TTC549 (cell line): ENCODE results near the gene PPP1R37.
"Not testable (repeated sequence)": the region's sequence is repeated elsewhere in the genome, so short reads cannot be mapped to it uniquely, and the experiment has no call there.

Source experiments
- FAIRE-seq: peaks from 2 replicates; lab custom pipeline; 2012; peaks lifted over from hg19 to GRCh38; lab: Jason Lieb, UNC

The PPP1R37 gene

GRCh38 chr19:45115809-45116615 lies 23.0 kb downstream of the PPP1R37 start:
- FAIRE-seq: no peak

- no peak for FAIRE-seq
Observed at GRCh38 chr19:45117167-45117594, 24.2 kb downstream of the PPP1R37 start.

- FAIRE-seq: no peak
Observed at GRCh38 chr19:45117671-45118070, 24.7 kb downstream of the PPP1R37 start.

GRCh38 chr19:45118106-45118505 lies 25.1 kb downstream of the PPP1R37 start:
- no peak for FAIRE-seq

- FAIRE-seq: not testable (repeated sequence)
Observed at GRCh38 chr19:45118591-45119355, 25.8 kb downstream of the PPP1R37 start.

- FAIRE-seq: no peak
Observed at GRCh38 chr19:45119582-45119981, 26.6 kb downstream of the PPP1R37 start.

- FAIRE-seq: no peak
Observed at GRCh38 chr19:45121827-45122345, 28.9 kb downstream of the PPP1R37 start.

GRCh38 chr19:45122832-45123231 lies 29.9 kb downstream of the PPP1R37 start:
- no peak for FAIRE-seq

- FAIRE-seq: no peak
Observed at GRCh38 chr19:45123440-45123850, 30.5 kb downstream of the PPP1R37 start.

- FAIRE-seq: no peak
Observed at GRCh38 chr19:45124021-45124420, 31.0 kb downstream of the PPP1R37 start.

- no peak for FAIRE-seq
Observed at GRCh38 chr19:45125360-45125759, 32.4 kb downstream of the PPP1R37 start.

- FAIRE-seq: no peak
Observed at GRCh38 chr19:45125975-45126493, 33.1 kb downstream of the PPP1R37 start.

- no peak for FAIRE-seq
Observed at GRCh38 chr19:45126654-45127053, 33.7 kb downstream of the PPP1R37 start.

- no peak for FAIRE-seq
Observed at GRCh38 chr19:45128146-45128545, 35.2 kb downstream of the PPP1R37 start.

GRCh38 chr19:45128806-45129205 lies 35.8 kb downstream of the PPP1R37 start:
- FAIRE-seq: no peak

GRCh38 chr19:45130236-45130635 lies 37.3 kb downstream of the PPP1R37 start:
- FAIRE-seq: no peak

- FAIRE-seq: no peak
Observed at GRCh38 chr19:45130888-45131615, 38.1 kb downstream of the PPP1R37 start.

GRCh38 chr19:45133661-45134060 lies 40.7 kb downstream of the PPP1R37 start:
- no peak for FAIRE-seq

- FAIRE-seq: no peak
Observed at GRCh38 chr19:45135176-45135885, 42.4 kb downstream of the PPP1R37 start.

- no peak for FAIRE-seq
Observed at GRCh38 chr19:45136507-45137178, 43.7 kb downstream of the PPP1R37 start.

- FAIRE-seq: no peak
Observed at GRCh38 chr19:45137179-45137761, 44.3 kb downstream of the PPP1R37 start.
